HG03354 (cell line): ENCODE results near the gene CENPN.

ENCODE experiments used
- ATAC-seq: cut with Tn5 transposase; IDR thresholded peaks from one replicate; pipeline ENCODE4 v1.9.1; 2021; ENCODE audit warnings: mild to moderate bottlenecking; ENCODE audit not compliant: unreplicated experiment, poor library complexity, severe bottlenecking

The CENPN gene

DNA sequence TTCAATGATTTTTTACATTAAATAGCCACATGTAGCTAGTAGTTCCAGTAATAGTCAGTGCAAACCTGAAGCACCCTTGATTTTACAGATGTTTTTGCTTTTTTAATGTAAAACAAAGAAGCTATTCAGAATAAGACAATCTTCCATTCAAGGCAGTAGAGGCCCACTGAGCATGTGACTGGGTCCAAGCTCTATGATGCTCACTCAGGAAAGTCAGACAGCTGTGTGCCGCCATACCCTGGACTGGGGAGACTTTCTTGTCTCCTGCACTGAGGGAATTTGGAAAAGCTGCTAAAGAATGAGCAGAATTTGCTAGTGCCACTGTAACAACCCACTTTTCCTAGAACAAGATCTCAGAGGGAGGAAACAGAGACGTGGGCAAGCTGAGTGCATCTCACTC lies 11.5 kb downstream of the CENPN start:
- ATAC-seq, result no peak

DNA sequence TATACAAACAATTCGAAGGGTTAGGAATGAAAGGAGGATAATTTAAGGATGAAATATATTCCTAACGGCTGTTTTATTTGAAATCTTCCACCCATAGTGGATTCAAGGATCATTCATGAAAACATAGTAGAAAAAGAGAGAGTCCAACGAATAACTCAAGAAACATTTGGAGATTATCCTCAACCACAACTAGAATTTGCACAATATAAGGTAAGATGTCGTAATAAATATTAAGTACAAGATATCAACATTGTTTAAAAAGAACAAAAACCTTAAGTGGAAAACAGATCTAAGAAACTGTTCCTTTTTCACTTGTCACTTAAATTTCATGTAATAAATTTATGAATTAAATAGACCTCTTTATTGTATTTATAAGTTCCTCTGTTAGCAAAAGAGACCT lies 19.4 kb downstream of the CENPN start:
- no peak for ATAC-seq

DNA sequence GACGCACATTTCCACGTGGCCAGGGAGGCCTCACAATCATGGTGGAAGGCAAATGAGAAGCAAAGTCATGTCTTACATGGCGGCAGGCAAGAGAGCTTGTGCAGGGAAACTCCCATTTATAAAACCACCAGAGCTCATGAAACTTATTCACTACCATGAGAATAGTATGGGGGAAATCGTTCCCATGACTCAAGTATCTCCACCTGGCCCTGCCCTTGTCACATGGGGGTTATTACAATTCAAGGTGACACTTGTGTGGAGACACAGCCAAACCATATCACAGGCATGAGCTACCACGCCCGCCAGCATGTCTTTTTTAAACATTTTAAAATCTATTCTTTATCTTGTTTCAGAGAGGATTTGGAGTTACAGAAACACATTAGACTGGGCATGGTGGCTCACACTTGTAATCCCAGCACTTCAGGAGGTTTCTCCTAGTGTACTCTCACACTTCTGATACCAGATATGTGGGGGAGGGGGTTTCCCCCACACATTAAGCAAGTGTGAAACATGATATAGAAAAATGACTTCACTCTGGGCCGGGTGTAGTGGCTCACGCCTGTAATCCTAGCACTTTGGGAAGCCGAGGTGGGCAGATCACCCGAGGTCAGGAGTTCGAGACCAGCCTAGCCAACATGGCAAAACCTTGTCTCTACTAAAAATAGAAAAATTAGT lies 23.1 kb downstream of the CENPN start:
- no peak for ATAC-seq

DNA sequence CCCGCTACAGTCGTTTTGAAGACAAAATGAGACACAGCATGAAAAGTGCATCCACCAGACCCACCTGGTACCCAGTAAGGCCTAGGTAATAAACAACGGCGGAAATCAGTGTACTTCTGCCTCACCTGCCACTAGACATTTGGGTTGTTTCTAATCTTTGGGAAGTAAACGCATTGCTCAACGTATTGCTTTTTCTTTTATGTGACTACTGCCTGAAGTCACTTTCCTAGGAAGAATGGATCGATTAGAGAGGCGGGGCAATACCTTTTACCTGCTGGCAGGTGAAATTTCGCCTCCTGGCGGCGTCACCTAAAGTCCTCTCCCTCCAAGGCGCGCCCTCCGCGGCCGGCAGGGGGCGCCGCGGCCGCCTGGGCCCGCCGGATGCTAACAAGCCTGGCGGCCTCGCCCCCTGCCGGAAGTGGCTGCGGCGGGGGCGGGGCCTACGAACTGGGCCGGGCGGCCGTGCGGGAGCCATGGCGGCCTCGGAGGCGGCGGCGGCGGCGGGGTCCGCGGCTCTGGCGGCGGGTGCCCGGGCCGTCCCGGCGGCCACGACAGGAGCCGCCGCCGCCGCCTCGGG lies 28.5 kb downstream of the CENPN start, which contains the start of gene ATMIN:
TSS of gene ATMIN (plus strand) at position 445 of the 577 bp plus-strand sequence. CDS start at position 474, 29 bp downstream.
- peak; percentile 91 for ATAC-seq

DNA sequence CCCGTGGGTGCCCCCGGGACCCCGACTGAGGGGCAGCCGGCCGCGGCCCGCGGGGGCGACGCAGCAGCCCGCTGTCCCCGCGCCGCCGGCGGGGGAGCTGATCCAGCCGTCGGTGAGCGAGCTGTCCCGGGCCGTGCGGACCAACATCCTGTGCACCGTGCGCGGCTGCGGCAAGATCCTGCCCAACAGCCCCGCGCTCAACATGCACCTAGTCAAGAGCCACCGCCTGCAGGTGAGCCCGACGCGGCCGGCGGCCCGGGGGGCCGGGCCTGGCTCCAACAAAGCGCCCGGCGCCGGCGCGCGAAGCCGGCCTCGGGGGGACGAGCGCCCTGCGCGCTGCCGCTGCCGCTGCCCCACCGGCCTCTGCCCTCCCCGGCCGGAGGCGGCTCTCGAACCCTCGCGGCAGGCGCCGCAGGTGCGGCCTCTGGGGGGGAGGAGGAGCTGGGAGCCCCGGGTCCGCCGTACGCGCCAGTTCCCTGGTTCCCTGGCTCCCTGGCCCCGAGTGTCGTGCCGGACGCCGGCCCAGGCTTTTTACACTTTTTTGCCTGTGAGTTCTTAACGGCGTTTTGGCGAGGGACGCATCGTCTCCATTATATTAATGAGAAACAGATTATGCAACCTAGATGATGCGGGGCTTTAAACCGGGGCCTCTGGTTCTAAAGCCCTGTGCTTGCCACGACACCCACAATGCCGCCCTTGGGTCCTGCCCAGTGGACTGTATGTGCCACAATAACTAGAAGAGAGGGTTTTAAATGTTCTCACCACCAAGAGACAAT lies 29.1 kb downstream of the CENPN start:
- ATAC-seq, result peak; percentile 64

DNA sequence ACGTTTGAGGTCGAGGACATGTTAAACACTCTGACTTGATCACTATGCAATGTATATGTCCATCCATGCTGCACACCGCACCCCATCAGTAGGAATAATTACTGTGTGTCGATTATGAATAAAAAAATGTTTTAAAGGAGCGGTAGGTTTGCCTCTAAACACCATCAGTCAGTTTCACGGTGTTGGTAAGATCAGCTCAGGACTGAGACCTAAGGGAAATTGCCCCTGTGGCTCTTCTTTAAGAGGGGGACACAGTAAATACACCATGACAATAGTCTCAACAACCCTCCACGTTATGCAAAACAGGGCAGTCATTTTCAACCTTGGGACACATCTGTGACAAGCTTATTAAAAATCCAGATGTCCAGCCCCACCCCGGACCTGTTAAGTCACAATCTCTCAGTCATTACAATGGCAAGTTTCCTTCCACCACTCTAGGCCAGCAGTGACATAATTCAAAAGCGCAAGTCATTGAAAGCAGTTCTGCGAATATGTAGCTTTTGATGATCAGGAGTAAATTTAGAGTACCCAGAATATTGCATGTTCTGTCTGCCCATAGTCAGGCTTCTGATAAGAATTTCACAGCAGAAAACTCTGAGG lies 29.8 kb downstream of the CENPN start:
- ATAC-seq, result no peak

DNA sequence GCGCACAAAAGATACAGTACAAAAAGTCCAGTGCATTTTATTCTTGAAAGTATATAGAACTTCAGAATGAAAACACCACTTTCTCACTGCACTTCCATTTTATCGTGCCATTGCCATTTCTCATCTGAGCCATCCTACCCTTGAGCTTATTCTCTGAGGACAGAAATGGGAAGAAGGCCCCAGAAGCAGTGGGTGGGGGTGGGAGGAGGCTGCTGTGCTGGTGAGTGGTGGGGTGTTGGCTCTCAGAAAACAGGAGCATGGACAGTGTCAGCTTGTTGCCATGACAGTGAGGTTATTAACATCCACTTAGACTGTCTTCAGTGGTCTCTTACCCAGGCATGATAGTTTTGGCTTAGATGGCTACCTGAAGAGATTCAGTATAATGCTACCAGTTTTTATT lies 33.1 kb downstream of the CENPN start:
- ATAC-seq, result no peak

DNA sequence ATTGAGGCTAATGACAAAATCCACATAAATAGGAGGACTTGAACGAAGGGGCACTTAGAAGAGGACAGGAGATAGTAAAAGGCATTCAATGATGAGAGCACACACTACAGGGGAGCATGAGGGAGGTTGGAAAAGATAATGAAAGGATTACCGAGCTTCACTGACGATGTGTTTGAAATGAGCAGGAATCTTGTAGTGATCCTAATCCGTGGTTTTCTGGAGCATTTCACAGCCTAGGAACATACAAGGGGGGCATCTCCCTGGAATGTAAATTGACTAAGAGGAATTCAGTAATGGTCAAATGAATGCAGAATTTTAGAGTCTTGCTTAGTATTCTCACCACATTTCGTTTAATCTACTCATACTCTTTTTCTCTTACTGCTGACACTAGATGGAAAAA lies 33.8 kb downstream of the CENPN start:
- ATAC-seq, result no peak

DNA sequence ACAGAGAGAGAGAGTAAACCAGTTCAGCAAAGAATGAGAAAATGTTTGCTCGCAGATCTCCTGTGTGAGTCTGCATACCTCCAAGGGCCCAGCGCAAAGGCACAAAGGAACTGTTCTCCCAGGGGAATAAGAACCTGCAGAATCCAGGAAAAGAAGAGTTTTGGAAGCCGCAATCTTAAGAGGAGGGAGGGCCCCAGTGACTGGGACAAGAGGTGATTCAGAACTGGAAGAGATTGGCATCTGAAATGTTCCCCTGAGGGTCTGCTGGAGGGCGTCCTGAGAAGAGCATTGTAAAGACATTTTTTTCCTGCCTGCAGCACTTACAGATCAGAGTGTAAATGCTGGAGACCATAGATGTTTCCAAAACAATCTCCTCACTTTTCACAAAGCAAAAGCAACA lies 34.7 kb downstream of the CENPN start:
- no peak for ATAC-seq

DNA sequence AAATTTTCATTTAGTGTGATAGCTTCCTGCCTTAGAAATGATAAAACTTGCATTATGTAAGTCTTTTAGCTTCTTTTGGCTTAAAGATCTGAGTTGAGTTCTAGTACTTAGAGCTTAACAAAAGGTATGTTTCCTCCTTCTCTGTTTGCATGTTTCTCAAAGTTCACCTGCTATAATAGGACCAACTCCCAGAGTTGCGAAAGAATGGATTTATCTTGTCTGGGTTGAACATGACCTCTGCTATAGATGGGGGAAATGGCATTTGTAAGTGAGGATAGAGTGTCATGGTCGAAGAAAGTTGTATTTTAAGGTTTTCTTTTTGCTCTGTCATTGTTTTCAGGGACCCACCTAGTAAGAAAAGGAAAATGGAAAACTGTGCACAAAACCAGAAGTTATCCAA lies 35.8 kb downstream of the CENPN start:
- no peak for ATAC-seq

DNA sequence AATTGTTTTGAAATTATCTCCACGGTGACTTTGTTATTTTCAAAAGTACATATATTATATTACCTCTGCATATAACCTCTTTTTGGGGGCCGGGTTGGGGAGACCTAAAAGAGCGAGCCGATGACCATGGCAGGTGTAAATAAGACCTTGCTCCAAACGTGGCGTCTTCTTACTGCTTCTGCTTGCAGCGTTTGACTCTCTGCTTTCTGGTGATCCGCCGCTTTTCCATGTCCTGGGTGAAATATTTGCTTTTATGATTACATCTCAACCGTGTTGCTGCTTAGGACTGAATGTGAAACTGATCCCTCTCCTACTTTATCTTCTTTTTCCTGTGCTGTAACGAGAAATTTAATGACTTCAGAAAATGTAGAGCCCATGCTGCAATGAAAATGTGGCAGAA lies 46.7 kb downstream of the CENPN start:
- ATAC-seq, result no peak

DNA sequence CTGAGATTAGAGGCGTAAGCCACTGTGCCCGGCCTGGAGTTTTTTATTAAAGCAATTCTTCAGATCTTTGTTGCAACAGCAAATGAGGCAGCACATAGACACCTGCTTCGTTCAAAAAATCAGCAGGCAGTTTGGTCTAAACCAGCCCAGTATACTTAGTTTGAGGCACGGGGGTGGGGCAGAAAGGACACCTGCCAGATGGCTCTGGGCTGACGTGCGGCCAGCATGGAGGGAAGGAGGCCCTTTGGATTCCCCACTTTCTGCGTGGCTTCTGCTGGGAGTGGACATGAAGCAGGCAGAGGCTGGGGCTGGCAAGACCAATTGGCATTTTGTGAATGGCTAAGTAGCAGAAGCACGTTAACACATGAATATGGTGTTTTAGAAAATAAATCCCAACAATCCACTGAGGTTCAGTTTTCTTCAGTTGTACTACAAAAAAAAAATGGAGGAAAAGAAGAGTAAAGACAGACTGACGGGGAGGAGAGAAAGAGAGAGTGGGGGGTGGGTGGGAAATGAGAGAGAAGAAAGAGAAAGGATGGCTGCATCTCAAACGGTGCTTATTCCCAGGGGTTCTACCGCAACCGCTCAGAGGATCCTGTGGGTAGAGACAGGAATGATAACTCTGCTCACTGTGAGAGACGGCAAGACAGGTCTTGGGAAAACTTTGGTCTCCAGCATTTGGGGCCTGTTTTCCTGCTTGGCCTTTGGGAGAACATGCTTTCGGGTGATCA lies 53.7 kb downstream of the CENPN start:
- no peak for ATAC-seq

DNA sequence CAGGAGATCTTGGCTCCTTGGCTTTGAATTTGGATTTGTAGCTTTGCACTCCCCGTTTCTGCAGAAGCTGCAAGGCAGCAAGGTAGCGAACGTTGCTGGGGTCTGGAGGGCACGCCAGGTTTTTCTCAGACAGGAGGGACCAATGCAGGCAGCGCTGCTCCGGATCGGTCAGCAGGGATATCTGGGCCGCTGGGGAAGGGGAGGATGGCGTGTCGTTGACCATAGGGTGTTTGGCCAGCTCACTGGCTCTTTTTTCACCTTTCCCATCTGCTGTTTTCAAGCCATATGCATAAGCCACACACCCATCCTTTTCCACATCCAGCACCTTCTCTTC lies 54.3 kb downstream of the CENPN start:
- no peak for ATAC-seq

DNA sequence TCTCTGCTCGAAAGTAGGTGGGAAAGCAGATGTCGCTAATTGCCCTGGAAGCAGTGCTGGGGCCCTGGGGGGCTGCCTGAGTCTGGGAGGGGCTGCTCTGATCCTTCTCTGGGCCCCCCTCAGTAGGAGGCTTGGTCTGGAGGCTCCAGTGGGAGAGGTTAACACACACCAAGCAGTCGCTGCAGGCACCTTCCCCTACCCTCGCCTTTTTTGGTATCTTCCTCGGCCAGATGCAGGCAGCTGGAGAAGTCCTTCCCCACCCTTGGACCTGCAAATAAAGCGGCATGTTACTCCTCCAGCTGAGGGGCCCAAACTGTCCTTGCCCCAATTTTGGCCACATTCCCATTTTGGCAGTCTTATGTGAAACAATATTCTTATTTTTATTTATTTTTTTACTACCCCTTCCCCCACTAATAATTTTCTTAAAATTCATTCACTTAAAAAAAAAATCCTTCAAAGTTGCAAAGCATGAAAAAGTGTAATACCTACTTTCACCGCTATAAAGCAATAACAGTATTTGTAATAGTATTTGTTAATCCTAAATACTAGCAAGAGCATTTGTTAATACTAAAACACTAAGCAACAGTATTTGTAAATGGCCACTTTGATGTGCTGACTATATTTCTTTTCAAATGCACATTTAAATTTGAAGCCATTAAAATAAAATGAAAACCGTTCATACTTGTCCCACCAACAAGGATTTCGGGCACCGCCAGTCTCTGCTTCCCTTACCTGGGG lies 55.0 kb downstream of the CENPN start:
- no peak for ATAC-seq

DNA sequence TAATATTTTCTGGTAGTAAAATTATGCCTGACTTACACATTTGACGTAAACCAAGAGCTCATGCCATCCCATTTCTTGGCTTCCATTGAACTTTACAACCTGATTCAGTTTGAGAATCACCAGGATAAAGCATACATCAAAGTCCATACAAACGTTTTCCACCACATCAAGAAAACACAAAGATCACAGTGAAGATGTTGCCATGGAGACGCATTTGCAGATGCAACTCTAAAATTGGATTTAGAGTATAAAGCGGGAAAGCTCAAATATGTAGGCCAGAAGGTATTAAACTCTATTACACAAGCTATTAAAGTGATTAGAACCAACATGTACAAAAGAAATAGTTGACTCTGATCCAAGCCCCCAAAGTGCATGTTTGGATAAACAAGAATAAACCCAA lies 59.7 kb downstream of the CENPN start:
- no peak for ATAC-seq

DNA sequence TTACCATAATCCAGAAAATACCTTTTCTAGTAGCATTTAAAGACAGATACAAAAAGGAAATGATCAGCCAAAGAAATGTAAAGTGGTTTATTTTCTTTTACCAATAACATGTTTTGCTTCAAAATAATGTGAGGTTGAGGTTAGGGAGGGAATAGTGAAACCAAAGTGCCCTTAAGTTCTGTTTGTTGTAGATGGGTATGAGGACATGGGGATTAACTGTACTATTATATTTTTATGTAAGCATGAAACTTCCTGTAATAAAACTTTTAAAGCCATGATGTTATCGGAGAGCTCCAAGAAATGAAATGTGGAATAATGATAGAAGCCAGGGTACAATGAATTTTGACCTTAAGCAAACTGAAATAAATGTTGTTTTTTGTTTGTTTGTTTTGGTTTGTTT lies 60.2 kb downstream of the CENPN start:
- no peak for ATAC-seq

DNA sequence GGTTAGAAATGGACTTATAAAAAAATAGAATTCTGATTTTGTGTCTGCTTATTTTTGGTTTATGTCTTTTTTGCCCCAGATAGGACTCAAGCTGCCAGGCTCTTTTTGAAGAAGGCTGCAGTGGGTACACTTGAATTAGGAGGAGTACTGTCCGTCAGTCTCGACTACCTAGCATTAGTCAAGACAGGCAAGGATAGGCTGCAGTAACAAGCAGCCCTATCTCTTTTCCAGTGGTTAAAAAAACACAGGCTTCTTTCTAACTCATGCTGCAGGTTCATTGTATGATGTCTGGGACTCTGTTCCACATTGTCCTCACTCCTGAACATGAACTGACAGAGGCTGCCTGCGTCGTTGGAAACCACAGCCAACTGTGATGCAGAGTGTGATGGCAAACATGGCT lies 62.0 kb downstream of the CENPN start:
- no peak for ATAC-seq

DNA sequence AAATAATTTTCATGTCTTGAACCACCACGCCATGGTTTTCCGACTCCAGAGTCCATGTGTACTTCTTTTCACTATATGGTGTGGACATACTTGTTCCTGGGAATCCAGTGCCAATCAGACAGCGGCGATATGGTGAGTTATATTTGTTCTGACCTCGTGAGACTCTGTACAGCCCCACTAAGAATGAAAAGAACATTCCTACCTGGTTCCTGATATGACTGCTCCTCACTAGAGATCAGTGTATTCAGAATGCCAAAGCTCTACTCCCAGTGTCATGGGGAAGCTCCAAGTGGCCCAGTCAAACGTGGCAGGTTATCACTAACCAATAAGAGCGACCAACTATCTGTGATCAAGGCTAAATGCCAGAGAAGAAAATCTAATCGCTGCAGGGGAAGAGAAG lies 64.0 kb downstream of the CENPN start:
- ATAC-seq, result no peak

DNA sequence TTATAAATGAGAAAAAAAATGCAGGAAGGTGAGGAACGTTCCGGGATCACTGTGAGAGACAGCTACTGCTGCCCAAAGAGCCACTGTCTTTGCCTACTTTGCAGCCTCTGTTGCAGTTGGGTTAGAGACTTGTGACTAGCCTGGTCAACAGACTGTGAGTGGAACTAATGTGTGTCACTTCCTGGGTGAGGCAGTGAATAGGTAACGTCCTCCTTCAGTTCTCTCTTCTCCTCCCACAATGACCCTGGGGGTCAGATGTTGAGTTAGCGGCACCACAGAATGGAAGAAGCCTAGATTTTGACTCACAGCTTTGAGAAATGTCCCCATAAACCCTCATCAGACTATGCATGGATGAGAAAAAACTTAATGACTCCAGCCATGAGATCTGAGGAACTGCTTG lies 64.8 kb downstream of the CENPN start:
- ATAC-seq, result no peak
